ENCODE measurements around the gene STAM. TPM values are rescaled to one million over a fixed set of nuclear protein-coding genes. Genes with fewer than 3 reads are reported as not detected.

Gene STAM
- total RNA-seq, 1 donor from 2014 or later, result 26.6 TPM

- H3K4me1 Mint-ChIP-seq (ENCODE audit: unreplicated experiment), result peaks cover 2% of the 10 kb centered on the region
- no peak for DNase-seq (ENCODE audit: extremely low spot score, unreplicated experiment)
- no peaks in the 10 kb centered on the region for H3K27me3 Mint-ChIP-seq (ENCODE audit: unreplicated experiment)
- TF ChIP-seq CTCF (IDR thresholded peaks at IDR 0.05), result no peak
- peaks cover 2% of the 10 kb centered on the region for H3K36me3 Mint-ChIP-seq (ENCODE audit: unreplicated experiment)
- H3K27ac Mint-ChIP-seq (ENCODE audit: unreplicated experiment), result no peak overlapping the region
- no peaks in the 10 kb centered on the region for H3K9me3 Mint-ChIP-seq (ENCODE audit: unreplicated experiment)
- no peak overlapping the region for H3K4me3 Mint-ChIP-seq (ENCODE audit: unreplicated experiment)
Measured at GRCh38 chr10:17747883-17748550, 104.1 kb downstream of the STAM start.

- Mint-ChIP-seq H3K27ac (ENCODE audit: unreplicated experiment) (no peak overlapping the region), H3K36me3 (ENCODE audit: unreplicated experiment) (peaks cover 2% of the 10 kb centered on the region), H3K4me3 (ENCODE audit: unreplicated experiment) (no peak overlapping the region), H3K9me3 (ENCODE audit: unreplicated experiment) (no peaks in the 10 kb centered on the region), H3K27me3 (ENCODE audit: unreplicated experiment) (no peaks in the 10 kb centered on the region), H3K4me1 (ENCODE audit: unreplicated experiment) (no peaks in the 10 kb centered on the region)
- no peak for DNase-seq (ENCODE audit: extremely low spot score, unreplicated experiment)
- TF ChIP-seq CTCF (IDR thresholded peaks at IDR 0.05), result no peak
Measured at GRCh38 chr10:17749890-17750289, 105.9 kb downstream of the STAM start.

- Mint-ChIP-seq H3K36me3 (ENCODE audit: unreplicated experiment) (peaks cover 2% of the 10 kb centered on the region), H3K27me3 (ENCODE audit: unreplicated experiment) (no peaks in the 10 kb centered on the region), H3K9me3 (ENCODE audit: unreplicated experiment) (no peaks in the 10 kb centered on the region), H3K27ac (ENCODE audit: unreplicated experiment) (no peak within 1 kb of the TSS), H3K4me3 (ENCODE audit: unreplicated experiment) (no peak within 1 kb of the TSS), H3K4me1 (ENCODE audit: unreplicated experiment) (no peaks in the 10 kb centered on the region)
- no peak for DNase-seq (ENCODE audit: extremely low spot score, unreplicated experiment)
- no peak for TF ChIP-seq CTCF (IDR thresholded peaks at IDR 0.05)
Measured at GRCh38 chr10:17751781-17752445, 108.0 kb downstream of the STAM start, which contains the start of gene TMEM236. TMEM236 (plus strand) TSS chr10:17752201; CDS start chr10:17752296, 95 bp downstream.

GRCh38 chr10:17756557-17757217 lies 112.7 kb downstream of the STAM start:
- TF ChIP-seq CTCF (IDR thresholded peaks at IDR 0.05), result no peak
- Mint-ChIP-seq H3K36me3 (ENCODE audit: unreplicated experiment) (no peaks in the 10 kb centered on the region), H3K27me3 (ENCODE audit: unreplicated experiment) (no peaks in the 10 kb centered on the region), H3K27ac (ENCODE audit: unreplicated experiment) (no peak overlapping the region), H3K4me1 (ENCODE audit: unreplicated experiment) (no peaks in the 10 kb centered on the region), H3K9me3 (ENCODE audit: unreplicated experiment) (no peaks in the 10 kb centered on the region), H3K4me3 (ENCODE audit: unreplicated experiment) (no peak overlapping the region)
- DNase-seq (ENCODE audit: extremely low spot score, unreplicated experiment), result no peak

- no peaks in the 10 kb centered on the region for H3K36me3 Mint-ChIP-seq (ENCODE audit: unreplicated experiment)
- H3K4me3 Mint-ChIP-seq (ENCODE audit: unreplicated experiment), result no peak overlapping the region
- no peaks in the 10 kb centered on the region for H3K27me3 Mint-ChIP-seq (ENCODE audit: unreplicated experiment)
- no peaks in the 10 kb centered on the region for H3K9me3 Mint-ChIP-seq (ENCODE audit: unreplicated experiment)
- H3K4me1 Mint-ChIP-seq (ENCODE audit: unreplicated experiment), result no peaks in the 10 kb centered on the region
- H3K27ac Mint-ChIP-seq (ENCODE audit: unreplicated experiment), result no peak overlapping the region
- DNase-seq (ENCODE audit: extremely low spot score, unreplicated experiment), result no peak
- no peak for TF ChIP-seq CTCF (IDR thresholded peaks at IDR 0.05)
Measured at GRCh38 chr10:17758200-17758599, 114.2 kb downstream of the STAM start.
